GM18502 (cell line): ENCODE measurements around the gene SF3B1.
"Not testable (repeated sequence)": the region's sequence is repeated elsewhere in the genome, so short reads cannot be mapped to it uniquely, and the experiment has no call there.

Experiments used
- ATAC-seq: cut with Tn5 transposase; IDR thresholded peaks from one replicate; pipeline ENCODE4 v1.9.1; 2021; ENCODE audit warnings: mild to moderate bottlenecking; ENCODE audit not compliant: unreplicated experiment, poor library complexity

SF3B1 gene, protein sequence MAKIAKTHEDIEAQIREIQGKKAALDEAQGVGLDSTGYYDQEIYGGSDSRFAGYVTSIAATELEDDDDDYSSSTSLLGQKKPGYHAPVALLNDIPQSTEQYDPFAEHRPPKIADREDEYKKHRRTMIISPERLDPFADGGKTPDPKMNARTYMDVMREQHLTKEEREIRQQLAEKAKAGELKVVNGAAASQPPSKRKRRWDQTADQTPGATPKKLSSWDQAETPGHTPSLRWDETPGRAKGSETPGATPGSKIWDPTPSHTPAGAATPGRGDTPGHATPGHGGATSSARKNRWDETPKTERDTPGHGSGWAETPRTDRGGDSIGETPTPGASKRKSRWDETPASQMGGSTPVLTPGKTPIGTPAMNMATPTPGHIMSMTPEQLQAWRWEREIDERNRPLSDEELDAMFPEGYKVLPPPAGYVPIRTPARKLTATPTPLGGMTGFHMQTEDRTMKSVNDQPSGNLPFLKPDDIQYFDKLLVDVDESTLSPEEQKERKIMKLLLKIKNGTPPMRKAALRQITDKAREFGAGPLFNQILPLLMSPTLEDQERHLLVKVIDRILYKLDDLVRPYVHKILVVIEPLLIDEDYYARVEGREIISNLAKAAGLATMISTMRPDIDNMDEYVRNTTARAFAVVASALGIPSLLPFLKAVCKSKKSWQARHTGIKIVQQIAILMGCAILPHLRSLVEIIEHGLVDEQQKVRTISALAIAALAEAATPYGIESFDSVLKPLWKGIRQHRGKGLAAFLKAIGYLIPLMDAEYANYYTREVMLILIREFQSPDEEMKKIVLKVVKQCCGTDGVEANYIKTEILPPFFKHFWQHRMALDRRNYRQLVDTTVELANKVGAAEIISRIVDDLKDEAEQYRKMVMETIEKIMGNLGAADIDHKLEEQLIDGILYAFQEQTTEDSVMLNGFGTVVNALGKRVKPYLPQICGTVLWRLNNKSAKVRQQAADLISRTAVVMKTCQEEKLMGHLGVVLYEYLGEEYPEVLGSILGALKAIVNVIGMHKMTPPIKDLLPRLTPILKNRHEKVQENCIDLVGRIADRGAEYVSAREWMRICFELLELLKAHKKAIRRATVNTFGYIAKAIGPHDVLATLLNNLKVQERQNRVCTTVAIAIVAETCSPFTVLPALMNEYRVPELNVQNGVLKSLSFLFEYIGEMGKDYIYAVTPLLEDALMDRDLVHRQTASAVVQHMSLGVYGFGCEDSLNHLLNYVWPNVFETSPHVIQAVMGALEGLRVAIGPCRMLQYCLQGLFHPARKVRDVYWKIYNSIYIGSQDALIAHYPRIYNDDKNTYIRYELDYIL

DNA sequence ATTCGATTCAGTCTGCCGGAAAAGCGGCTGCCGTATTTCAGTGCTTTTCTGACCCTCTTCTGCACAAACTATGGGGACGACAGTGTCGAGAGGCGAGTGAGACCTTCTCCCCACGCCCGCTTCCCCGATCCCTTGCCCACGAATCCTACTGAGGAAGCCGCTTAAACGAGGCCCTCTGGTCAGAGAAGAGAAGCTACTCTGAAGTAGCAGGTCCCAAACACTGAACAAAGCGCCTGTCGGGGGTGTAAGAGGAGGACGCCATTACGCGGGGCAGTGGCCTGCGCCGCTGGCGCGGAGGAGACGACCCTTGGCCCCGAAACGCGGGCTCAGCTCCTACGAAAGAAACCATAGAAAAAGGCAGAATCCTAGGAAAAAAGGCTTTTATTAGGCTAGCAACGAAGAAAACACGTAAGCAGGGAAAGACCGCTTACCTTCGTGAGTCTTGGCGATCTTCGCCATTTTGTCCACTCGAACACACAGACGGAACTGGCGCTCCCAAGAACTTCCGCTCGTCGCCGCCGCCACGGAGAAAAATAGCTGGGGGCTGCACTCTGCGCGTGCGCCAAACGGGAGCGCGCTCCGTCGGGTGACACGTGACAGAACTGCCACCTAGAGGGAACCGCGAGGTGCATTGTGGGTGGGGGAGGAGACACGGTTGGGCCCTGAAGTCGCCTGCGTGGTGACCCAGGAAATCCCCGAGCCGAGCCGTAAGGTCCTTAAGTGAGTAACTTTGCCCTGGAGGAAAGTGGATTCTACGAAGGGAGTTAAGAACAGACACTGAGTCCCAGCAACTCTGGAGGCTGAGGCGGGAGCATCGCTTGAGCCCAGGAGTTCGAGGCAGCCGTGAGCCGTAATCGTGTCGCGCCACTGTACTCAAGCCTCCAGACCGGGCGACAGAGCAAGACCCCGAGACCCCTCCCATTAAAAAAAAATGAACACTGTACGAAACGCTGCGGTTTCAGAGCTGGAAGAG lies at the start of gene SF3B1:
SF3B1 (minus strand) TSS at position 488 of the 973 bp plus-strand sequence; CDS start at position 459, 29 bp downstream.
- peak; percentile 93 for ATAC-seq

DNA sequence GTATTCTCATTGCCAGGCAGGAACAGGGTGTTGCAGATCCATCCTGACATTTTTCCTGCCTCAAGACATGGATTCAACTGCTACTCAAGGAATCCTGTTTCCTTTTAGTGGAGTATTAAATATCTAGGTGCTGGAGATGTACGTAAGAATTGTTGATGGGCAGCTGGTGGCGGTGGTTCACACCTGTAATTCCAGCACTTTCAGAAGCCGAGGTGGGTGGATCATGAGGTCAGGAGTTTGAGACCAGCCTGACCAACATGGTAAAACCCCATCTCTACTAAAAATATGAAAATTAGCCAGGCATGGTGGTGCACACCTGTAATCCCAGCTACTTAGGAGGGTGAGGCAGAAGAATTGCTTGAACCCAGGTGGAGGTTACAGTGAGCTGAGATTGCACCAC lies 49.4 kb upstream of the SF3B1 start:
- ATAC-seq, result not testable (repeated sequence)

DNA sequence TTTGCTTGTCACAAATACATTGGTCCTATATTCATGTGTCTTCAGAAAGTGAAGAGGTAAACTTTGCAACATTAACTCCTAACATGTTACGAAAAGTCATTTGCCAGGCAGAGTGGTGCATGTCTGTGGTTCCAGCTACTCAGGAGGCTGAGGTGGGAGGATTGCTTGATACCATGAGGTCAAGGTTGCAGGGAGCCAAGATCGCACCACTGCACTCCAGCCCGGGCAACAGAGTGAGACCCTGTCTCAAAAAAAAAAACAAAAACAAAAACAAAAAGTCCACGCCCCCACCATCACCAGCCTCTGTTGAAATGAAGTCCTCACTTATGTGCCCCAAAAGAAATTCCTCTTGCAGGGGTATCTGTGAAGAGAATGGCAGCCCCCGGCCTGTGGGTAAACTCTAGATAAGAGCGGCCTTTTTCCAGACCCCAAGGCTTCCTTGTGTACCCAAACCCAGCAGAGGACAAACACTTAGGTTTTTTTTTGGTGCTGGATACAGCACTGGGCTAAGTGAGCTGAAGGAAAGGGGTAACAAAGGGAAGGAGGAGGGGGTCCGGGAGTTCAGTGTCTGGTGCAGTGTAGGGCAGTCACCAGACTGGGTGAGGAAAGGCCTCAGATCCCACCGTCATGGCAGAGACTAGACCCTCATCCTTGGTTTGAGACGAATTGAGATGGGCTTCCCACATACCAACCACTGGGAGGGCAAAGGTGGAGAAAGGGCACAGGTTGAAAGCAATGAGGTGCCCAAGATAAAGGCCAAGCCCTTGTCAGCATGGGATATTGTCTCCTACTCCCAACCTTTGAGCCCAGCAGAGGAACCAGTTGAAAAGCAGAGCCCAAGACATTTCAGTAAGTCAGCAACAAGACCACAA lies 45.6 kb upstream of the SF3B1 start:
- ATAC-seq, result no peak

DNA sequence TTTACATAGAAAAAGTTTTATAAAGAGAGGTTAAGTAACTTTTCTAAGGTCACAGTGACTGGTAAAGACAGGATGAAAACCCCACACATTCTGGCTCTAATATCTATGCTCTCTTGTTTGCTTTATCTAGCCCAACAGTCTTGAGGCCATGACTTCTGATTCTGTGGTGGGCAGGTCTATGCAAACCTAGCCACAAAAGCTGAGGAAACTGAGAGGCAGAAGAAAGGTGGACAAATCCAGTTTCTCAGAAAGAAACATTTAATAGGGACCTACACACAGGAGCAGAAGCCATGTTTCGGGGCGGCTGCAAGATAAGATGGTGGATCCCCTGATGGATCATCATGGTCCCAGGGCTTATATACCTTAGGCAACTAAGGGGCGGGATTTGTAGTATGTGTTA lies 43.0 kb upstream of the SF3B1 start:
- ATAC-seq, result no peak

DNA sequence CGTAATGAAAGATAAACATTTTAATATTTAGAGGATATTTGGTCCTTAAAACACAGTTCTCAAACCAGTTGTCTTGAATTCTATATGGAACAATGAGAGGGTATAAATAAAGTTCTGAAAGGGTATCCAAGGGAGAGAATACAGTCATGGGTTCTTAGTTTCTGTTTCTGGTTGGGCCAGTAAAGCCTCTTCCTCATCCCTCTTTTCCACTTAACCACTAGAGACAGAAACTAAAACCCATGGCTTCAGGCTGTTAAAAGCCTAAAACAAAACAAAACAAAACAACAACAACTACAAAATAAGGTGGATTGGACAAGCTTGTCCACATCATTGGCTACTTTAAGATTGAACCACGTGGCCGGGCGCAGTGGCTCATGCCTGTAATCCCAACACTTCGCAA lies 37.3 kb upstream of the SF3B1 start:
- no peak for ATAC-seq

DNA sequence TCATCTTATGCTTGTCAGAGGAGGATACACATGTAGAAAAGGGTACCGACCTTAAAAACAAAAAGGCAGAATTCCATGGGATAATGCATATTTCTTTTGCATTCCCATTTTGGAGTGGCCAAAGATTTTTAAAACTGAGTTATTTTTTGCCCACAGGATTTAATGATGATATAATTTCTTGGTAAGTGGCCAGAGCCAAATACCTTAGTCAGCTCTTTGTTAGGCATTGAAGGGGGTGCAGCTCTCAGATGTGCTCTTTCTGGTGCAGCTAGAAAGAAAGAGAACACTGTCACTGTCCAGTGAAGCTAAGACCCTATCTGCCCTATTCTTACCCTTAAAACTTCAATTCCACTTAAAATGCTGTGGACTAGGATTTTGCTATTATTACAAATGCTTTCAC lies 29.3 kb upstream of the SF3B1 start:
- ATAC-seq, result no peak

DNA sequence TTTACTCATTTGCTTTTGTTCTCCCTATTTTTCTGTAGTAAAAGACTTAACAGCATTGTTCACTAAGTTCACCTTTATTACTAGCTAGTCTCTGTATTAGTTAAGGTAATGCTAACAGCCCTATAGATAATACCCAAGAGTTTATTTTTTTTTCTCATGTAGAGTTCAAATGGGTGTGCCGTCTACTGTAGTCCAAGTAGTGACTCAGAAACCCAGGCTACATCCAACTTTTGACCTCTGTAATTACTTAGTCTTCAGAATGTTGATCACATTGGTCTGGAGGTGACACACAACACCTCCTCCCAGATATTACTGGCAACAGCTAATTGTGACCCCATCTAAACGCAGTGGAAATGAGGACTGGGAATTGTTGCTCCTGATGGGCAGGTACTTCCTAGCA lies 26.2 kb upstream of the SF3B1 start:
- no peak for ATAC-seq

DNA sequence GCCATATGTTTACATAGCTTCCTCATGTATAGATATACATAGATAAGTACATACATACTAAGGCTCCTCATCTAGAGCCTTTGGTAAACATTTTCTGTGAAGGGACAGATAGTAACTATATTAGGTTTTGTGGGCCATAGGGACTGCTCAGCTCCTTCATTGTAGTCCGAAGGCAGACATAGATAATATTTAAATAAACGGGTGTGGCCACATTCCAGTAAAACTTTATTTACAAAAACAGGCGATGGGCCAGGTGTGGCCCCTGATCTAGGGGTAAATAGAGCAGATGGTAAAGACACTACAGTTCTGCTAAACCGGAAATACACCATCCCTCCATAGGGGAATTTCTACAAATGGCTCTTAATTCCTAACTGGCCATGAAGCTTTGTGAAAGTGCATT lies 25.8 kb upstream of the SF3B1 start:
- no peak for ATAC-seq

DNA sequence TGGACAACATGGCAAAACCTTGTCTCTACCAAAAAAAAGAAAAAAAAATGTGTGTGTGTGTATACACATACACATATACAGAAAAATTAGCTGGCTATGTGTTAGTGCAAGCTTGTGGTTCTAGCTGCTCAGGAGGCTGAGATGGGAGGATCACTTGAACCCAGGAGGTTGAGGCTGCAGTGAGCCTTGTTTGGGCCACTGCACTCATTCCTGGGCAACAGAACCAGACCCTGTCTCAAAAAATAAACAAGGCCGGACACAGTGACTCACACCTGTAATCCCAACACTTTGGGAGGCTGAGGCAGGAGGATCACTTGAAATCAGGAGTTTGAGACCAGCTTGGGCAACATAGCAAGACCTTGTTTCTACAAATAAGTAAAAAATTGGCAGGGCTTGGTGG lies 20.6 kb upstream of the SF3B1 start:
- ATAC-seq, result no peak

DNA sequence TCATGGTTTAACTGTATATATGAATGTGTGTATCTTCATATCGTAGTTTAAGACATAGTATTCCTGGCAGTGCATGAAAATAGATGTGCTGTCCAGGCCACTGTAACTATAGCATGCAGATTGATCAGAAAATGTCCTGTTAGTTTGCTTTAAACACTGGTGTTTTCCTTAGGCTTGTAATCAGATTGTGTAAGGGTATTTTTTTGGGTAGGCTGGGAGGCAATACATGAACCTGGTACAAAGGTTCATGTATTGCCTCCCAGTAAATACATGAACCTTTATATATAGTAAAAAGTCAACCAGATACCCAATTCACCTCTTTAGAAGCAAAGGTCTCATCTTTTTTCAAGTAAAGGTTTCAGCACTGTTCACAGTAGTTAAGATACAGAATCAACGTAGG lies 20.1 kb upstream of the SF3B1 start:
- ATAC-seq, result no peak

DNA sequence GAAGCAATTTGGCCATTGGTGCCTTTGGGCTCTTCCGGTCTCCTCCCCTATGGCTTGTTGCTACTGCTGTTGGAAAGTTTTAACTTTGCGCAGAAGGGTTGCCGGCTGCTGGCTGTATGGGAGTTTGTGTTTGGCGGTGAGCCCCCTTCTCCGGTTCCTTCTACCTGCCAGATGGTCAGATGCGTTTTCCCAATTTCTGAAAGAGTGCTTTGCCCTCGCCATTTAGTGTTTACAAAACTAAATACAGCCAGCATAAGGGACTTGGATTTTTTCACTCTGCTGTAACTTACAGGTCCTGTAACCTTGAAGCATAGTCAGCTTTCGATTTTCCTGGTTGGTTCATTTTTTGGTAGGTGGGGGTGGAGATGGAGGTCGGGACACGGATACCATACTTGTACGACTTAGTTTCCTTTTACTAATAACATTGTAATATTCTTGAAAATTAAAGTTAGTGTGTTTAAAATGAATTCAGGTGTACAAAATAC lies 19.1 kb upstream of the SF3B1 start:
- peak; percentile 36 for ATAC-seq

DNA sequence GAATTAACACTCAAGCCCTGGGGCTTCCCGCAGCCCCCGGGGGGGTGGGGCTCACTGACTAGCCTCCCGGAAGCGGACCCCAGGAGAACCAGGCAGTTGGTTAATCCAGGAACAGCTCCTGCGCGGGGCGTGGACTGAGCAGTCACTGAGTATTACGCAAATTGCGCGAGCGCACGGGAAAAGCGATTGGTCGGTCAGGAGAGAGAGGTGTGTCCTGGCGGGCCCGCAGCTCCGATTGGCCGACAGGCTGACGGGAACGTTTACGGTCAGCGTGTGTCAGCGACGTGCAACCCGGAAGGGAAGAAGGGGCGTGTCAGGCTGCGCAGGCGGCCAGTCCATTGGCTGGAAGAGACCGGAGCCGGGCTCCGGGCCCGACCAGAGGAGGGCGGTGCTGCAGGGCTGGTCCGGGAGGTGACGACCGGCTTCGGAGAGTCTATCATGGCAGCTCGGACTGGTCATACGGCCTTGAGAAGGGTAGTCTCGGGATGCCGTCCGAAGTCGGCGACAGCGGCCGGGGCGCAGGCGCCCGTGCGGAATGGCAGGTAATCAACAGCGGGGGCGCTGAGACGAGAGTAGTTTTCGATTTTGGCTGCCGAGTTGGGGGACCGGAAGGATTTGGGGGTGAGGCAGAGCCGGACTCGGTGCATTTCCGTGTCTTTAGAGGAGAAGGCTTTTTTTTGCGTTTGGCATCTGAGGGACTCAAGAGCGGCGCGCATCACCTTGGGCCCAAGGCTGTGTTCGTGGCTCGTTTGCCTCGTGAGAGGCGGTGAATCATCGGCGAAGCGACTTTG lies 18.5 kb upstream of the SF3B1 start, which contains the start of gene COQ10B:
COQ10B (plus strand) TSS at position 430 of the 791 bp plus-strand sequence; CDS start at position 439, 9 bp downstream.
- ATAC-seq, result peak; percentile 95

DNA sequence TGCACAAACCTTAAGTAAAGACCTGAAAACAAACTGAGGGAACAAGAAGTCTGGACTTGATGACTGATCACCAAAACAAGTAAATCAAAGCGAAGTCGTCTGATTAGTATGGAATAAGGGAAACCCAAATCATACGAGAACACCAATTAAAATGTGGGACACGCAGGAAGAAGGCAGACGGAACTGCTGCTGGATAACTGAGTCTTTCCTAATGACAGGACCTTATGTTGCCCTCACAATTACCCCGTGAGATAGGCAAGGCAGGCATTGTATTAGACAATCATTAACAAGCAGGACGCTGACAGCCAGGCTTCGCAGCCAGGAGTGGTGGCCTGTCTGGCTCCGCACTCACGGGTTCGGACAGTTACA lies 17.9 kb upstream of the SF3B1 start:
- ATAC-seq, result no peak

DNA sequence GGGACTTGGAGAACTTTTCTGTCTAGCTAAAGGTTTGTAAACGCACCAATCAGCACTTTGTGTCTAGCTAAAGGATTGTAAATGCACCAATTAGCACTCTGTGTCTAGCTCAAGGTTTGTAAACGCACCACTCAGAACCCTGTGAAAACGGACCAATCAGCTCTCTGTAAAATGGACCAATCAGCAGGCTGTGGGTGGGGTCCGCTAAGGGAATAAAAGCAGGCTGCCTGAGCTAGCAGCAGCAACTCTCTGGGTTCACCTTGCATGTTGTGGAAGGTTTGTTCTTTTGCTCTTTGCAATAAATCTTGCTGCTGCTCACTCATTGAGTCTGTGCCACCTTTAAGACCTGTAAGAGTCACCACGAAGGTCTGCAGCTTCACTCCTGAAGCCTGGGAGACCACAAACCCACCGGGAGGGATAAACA lies 16.1 kb upstream of the SF3B1 start:
- not testable (repeated sequence) for ATAC-seq

DNA sequence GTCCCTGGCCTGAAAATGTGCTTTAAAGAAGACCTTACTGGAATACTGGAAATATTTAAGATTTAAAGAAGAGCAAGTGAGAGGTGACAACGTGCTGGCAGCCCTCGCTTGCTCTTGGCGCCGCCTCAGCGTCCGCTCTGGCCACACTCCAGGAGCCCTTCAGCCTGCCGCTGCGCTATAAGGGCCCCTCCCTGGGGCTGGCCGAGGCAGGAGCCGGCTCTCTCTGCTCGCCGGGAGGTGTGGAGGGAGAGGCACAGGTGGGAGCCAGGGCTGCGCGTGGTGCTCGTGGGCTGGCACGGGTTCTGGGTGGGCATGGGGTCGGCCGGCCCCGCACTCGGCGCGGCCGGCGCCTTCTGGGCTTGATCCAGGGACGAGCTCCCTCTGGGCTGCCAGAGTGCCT lies 15.6 kb upstream of the SF3B1 start:
- ATAC-seq, result no peak

DNA sequence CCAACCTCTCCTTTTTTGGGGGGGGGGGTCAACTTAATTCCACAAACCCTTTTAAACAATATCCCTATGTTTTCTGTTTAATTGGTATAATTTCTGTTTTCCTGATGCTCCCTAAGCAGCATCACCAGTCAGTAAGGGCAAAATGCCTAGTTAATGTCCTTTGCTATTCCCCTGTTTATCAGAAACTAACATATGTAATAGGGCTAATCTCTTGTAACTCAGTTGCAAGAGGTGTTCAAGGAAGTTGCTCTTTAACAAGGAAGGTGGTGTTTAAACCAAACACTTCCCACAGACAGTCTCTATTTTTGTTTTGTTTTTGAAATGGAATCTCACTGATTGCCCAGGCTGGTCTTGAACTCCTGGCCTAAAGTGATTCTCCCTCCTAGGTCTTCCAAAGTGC lies 12.0 kb upstream of the SF3B1 start:
- ATAC-seq, result no peak

DNA sequence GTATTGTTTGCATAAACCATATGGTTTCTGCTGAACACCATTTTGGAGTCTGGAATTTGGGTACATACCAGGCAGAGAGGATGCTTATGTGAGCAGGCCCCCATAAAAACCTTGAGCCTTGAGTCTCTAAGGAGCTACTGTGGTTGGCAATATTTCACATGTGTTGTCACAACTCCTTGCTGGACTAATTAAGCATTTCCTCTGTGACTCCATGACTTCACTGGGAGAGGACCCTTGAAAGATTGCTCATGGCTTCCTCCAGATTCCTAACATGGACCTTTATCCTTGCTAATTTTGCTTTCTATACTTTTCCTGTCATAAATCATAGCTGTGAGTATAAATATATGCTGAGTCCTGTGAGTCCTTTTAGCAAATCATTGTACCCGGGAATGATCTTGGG lies 10.9 kb upstream of the SF3B1 start:
- ATAC-seq, result no peak
